Measurements from ENCODE around the gene GPC6. TPM values are rescaled to one million over a fixed set of nuclear protein-coding genes. Genes with fewer than 3 reads are reported as not detected.

GPC6 gene
- total and polyA plus RNA-seq, 4 donors: 5.9 to 29.1 (median 18.2) TPM

DNA sequence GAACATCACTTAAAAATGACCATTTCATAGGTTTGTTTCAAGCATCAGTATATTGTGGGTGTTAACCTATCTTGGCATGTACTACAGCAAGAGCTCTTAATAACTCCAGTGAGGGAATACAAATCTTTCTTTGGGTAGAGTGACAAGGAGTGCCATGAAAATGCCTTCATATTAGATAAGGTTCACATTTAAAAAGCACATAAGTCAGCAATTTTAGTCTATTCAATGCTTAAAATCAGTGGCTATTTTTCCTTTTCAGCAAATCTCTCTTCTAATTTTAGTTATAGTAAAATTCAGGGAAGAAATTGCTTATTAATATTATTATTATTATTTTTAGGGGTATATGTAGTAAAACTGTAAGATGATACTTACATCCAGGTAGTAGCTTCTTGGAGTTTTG is 291.1 kb downstream of the GPC6 start:
- H3K9ac ChIP-seq (ENCODE audit: low read depth in 1 of 2, low read length in 2 of 2): no peak overlapping the region
- H3K4me3 ChIP-seq (ENCODE audit: low read depth in 1 of 3, low read length in 3 of 3): no peak overlapping the region
- H3K27ac ChIP-seq (ENCODE audit: low read depth in 1 of 2, low read length in 2 of 2): no peak overlapping the region
- no peaks in the 10 kb centered on the region for H3K9me3 ChIP-seq (ENCODE audit: control insufficient read depth in 4 of 4, low read length in 3 of 4)
- no peaks in the 10 kb centered on the region for H3K27me3 ChIP-seq (ENCODE audit: control insufficient read depth in 4 of 4, insufficient read depth in 4 of 4, low read length in 3 of 4)
- DNase-seq (ENCODE audit: low spot score): no peak
- H3K36me3 ChIP-seq (ENCODE audit: control insufficient read depth in 4 of 4, insufficient read depth in 3 of 4, low read depth in 1 of 4, low read length in 3 of 4): no peaks in the 10 kb centered on the region
- TF ChIP-seq FOXA2 (IDR thresholded peaks at IDR 0.05) (no peak), RAD21 (IDR thresholded peaks at IDR 0.05) (no peak)
- TF ChIP-seq, protein P1, sequence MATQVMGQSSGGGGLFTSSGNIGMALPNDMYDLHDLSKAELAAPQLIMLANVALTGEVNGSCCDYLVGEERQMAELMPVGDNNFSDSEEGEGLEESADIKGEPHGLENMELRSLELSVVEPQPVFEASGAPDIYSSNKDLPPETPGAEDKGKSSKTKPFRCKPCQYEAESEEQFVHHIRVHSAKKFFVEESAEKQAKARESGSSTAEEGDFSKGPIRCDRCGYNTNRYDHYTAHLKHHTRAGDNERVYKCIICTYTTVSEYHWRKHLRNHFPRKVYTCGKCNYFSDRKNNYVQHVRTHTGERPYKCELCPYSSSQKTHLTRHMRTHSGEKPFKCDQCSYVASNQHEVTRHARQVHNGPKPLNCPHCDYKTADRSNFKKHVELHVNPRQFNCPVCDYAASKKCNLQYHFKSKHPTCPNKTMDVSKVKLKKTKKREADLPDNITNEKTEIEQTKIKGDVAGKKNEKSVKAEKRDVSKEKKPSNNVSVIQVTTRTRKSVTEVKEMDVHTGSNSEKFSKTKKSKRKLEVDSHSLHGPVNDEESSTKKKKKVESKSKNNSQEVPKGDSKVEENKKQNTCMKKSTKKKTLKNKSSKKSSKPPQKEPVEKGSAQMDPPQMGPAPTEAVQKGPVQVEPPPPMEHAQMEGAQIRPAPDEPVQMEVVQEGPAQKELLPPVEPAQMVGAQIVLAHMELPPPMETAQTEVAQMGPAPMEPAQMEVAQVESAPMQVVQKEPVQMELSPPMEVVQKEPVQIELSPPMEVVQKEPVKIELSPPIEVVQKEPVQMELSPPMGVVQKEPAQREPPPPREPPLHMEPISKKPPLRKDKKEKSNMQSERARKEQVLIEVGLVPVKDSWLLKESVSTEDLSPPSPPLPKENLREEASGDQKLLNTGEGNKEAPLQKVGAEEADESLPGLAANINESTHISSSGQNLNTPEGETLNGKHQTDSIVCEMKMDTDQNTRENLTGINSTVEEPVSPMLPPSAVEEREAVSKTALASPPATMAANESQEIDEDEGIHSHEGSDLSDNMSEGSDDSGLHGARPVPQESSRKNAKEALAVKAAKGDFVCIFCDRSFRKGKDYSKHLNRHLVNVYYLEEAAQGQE (IDR thresholded peaks at IDR 0.05): no peak
- H3K4me1 ChIP-seq (ENCODE audit: control insufficient read depth in 4 of 4, insufficient read depth in 4 of 4, low read length in 3 of 4): no peaks in the 10 kb centered on the region

- WGBS: 85% methylated on average over 2 of the region's 2 CpGs
- Histone ChIP-seq H3K27me3 (ENCODE audit: control insufficient read depth in 4 of 4, insufficient read depth in 4 of 4, low read length in 3 of 4) (no peaks in the 10 kb centered on the region), H3K4me1 (ENCODE audit: control insufficient read depth in 4 of 4, insufficient read depth in 4 of 4, low read length in 3 of 4) (no peaks in the 10 kb centered on the region), H3K9me3 (ENCODE audit: control insufficient read depth in 4 of 4, low read length in 3 of 4) (no peaks in the 10 kb centered on the region), H3K36me3 (ENCODE audit: control insufficient read depth in 4 of 4, insufficient read depth in 3 of 4, low read depth in 1 of 4, low read length in 3 of 4) (no peaks in the 10 kb centered on the region), H3K27ac (ENCODE audit: low read depth in 1 of 2, low read length in 2 of 2) (no peak overlapping the region), H3K4me3 (ENCODE audit: low read depth in 1 of 3, low read length in 3 of 3) (no peak overlapping the region), H3K9ac (ENCODE audit: low read depth in 1 of 2, low read length in 2 of 2) (no peak overlapping the region)
- TF ChIP-seq GABPA (IDR thresholded peaks at IDR 0.05 in 1 of 2, conservative IDR thresholded peaks at IDR 0.05 in 1 of 2) (no peak), CTCF (IDR thresholded peaks at IDR 0.05; ENCODE audit: low read depth, low read length, missing input control) (no peak), NR2F2 (IDR thresholded peaks at IDR 0.05) (no peak), EGR1 (IDR thresholded peaks at IDR 0.05; ENCODE audit: low read depth in 2 of 2) (no peak), RXRA (IDR thresholded peaks at IDR 0.05) (no peak), ZBTB33 (IDR thresholded peaks at IDR 0.05) (no peak), ATF3 (IDR thresholded peaks at IDR 0.05) (no peak), YY1 (IDR thresholded peaks at IDR 0.05) (no peak), FOXA1 (IDR thresholded peaks at IDR 0.05) (no peak), RAD21 (IDR thresholded peaks at IDR 0.05) (no peak), FOXA2 (IDR thresholded peaks at IDR 0.05) (no peak), JUND (IDR thresholded peaks at IDR 0.05) (no peak), SP1 (IDR thresholded peaks at IDR 0.05) (no peak), HNF4A (conservative IDR thresholded peaks at IDR 0.05) (no peak), MAX (IDR thresholded peaks at IDR 0.05) (no peak)
- TF ChIP-seq, protein P1 (IDR thresholded peaks at IDR 0.05): no peak
- no peak for DNase-seq (ENCODE audit: low spot score)
These were observed 294.7 kb downstream of the GPC6 start for GRCh38 chr13:93521307-93521706.

Measured in liver (tissue), 9 donors.